HG03457 (cell line): Measurements from ENCODE around the gene TESK2.

Experiments used
- ATAC-seq: cut with Tn5 transposase; IDR thresholded peaks from one replicate; pipeline ENCODE4 v1.9.1; 2021; ENCODE audit warnings: moderate number of reproducible peaks; ENCODE audit not compliant: unreplicated experiment

The TESK2 gene

DNA sequence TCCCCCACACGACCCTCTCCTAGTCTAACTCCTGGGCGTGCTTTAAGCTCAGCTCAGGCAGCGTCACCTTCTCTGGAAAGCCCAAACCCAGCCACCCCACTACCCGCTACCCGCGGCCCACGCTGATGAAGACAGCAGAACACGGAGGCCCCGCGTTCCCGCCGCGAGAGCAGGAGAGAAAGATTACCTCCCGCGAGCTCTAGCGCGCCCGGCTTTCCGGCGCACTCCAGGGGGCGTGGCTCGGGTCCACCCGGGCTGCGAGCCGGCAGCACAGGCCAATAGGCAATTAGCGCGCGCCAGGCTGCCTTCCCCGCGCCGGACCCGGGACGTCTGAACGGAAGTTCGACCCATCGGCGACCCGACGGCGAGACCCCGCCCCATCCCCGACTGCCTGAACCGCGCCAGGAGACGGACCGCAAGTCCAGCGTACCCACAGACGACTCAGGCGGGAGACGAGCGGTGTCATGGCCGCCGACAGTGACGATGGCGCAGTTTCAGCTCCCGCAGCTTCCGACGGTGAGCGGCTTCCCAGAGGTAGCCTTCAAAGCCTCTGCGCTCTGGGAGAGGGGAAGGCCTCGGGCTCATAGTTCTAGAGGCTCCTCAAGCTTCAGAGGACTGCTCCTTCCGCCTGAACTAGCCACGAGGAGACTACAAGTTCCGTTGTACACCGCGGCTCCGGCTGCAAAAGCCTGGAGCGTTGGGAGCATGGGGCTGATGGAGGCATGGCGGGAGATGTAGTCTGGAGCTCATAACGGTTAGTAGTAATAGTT is 151.0 kb downstream of the TESK2 start, which contains the start of the genes MUTYH and TOE1:
Gene MUTYH (minus strand): TSS at position 652 of the 770 bp plus-strand sequence. CDS start 5,935 bp downstream, outside the sequence.
Gene TOE1 (plus strand): TSS at position 382 of the 770 bp plus-strand sequence. CDS start 83 bp downstream, at position 465.
- ATAC-seq = peak; percentile 52

DNA sequence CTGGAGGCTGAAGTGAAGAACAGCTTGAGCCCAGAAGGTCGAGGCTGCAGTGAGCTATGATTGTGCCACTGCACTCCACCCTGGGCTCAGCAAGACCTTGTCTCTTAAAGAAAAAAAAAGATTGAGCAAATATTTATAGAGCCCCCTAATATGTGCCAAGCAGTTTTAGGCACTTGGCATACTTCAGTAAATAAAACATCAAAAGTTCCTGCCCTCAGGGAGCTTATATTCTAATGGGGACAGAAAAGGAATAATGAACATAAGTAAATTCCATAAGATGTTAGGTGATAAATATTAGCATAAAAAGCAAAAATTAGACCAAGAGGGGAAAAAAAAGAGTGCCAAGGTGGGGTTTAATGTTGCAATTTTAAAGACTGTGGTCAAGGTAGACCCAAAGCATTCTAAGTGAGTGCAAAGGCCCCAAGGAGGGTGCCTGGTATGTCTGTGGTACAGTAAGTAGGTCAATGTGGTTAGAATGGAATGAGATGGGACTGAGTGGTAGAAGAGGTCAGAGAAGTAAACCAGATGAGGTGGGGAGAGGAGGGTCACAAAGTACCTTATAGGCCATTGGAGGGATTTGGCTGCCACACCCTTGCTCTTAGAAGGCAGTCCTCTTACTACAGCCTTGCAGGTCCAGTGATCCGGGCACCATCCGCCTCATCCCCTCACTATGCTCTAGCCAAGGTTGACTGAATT is 153.2 kb downstream of the TESK2 start:
- no peak for ATAC-seq

DNA sequence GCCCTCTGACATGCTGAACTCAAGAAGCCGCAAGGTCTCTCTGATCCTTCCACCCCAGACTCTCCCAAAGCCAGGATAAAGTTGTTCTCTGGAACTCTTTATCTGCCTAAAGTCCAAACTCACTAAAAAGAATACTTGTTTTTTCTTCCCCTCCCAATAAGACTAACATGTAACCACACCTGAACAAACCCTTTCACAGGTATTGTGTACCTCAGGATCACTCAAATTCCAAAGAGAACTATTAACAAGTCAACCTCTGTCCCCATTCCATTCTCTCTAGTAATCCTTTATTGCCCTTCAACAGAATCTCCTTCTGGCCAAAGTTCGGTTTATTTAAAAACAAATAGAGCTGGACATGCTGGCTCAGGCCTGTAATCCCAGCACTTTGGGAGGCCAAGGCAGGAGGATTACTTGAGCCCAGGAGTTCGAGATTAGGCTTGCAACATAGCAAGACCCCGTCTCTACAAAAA is 155.1 kb downstream of the TESK2 start:
- no peak for ATAC-seq

DNA sequence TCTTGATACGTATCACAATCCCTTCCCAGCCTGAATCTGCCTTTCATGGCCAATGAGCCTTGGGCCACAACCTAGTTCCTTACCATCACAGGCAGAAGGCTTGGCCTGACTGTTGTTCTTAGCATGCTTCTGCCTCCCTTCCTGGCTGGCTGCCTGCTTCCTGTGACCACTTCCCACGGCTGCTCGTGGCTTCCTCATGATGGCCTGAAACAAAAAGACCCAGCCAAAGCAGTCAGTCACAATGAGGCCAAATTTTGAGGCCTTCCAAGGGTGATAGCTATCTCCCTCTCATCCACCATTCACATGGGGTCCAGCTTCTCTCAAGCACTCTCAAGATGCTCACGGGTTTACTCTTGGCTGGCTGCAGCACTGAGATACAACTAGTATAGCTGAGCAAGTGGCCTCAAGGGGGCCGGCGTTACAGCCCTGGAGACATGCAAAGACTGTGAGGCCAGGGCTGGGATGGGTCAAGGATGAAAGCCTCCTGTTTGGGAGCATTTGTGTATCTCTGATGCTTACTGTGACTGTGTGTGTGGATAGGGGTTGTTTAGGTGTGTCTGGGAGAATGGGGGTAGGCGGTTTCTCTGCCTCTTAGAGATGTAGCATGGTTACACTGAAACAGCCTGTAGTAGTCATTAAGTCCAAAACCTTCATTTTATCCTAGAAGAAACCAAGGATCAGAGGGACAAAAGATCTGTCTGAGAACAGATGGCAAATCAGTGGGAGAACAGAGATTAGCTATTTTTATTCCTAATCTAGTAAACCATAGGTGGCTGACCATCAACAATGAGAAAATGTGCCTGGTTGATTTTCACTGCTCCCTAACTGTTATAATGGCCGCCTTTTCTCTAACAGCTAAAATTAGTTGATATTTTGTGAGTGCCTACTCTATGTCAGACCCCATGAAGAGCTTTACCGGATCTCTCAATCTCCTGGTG is 156.4 kb downstream of the TESK2 start:
- ATAC-seq = no peak

DNA sequence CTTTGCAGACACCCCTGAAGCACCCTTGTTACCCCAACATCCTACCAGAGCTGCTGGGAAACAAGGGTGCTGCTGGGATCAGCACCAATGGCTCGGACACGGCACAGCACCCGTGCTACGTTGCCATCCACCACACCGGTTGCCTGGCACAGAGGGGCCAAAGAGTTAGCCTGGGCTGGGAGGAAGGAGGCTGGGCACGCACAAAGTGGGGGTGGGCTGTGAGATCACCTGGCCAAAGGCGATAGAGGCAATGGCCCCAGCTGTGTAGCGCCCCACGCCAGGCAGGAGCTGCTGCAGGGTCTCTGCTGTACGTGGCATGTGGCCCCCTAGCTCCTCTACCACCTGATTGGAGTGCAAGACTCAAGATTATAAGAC is 158.6 kb downstream of the TESK2 start:
- ATAC-seq = no peak

DNA sequence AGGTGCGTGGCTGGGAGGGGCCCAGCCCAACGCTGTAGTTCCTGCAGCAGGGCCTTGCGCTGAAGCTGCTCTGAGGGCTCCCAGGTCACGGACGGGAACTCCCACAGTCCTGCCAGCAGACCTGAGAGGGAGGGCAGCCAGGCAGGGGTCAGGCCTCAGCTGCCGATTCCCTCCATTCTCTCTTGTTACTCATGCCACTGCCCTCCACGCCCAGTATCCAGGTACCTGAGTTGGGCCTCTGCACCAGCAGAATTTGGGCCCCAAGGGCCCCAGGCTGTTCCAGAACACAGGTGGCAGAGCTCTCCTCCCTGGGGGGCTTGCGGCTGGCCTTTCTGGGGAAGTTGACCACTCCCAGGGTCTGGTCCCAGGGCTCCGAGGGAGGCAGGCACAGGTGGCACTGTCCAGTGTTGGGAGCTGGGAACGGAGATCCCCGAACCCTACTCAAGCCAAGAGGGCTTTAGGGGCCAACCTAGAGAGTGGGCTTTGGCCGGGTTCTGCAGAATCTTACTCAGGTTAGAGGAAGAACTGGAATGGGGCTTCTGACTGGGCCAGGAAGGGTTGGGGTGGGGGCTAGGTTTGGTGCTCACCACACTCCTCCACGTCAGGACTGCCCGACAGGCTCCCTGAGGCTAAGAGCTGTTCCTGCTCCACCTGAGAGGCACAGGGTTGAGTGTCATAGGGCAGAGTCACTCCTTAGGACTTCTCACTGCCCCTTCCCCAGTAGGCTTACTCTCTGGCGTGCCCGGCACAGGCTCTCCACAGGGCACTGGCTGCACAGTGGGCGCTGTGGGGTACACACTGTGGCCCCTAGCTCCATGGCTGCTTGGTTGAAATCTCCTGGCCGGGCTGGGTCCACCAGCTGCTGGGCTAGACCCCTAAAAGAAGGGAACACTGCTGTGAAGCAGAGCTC is 159.3 kb downstream of the TESK2 start:
- no peak for ATAC-seq

DNA sequence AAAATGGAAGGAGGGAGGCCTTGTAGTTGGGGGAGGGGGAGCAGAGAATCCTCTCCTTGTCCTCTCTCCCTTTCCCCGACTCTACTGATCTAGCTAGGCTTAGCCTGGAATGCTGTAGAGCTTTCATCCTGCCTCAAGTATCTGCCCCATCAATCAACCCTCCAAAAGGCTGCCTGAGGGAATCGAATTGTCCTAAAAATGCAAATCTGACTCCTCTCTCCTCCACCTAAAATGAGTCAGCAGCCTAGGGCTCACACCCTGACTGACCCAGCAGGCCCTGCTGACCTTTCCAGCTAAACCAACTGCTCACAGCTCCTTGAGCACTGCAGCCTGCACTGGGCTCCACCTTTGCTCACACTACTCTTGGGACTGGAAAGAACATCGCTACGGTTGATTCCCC is 161.5 kb downstream of the TESK2 start:
- ATAC-seq = no peak

DNA sequence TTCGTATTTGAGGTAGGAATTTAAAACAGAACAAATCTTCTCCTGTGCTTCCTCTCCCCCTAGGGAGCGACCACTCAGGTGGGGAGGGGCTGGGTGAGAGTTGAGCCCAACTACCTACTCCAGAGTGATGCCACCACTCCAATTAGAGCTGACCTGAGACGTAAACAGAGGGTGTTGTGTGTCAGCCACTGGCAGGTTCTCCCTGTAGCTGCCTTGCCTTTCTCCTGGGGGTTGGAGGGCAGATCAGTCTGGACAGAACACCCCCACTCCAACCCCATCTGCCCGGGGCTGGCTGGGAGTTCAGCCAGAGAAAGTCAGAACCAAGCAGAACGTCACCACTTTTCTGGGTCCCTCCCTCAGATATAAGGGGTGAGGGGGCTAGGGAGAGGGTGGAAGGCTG is 162.3 kb downstream of the TESK2 start:
- ATAC-seq = no peak

DNA sequence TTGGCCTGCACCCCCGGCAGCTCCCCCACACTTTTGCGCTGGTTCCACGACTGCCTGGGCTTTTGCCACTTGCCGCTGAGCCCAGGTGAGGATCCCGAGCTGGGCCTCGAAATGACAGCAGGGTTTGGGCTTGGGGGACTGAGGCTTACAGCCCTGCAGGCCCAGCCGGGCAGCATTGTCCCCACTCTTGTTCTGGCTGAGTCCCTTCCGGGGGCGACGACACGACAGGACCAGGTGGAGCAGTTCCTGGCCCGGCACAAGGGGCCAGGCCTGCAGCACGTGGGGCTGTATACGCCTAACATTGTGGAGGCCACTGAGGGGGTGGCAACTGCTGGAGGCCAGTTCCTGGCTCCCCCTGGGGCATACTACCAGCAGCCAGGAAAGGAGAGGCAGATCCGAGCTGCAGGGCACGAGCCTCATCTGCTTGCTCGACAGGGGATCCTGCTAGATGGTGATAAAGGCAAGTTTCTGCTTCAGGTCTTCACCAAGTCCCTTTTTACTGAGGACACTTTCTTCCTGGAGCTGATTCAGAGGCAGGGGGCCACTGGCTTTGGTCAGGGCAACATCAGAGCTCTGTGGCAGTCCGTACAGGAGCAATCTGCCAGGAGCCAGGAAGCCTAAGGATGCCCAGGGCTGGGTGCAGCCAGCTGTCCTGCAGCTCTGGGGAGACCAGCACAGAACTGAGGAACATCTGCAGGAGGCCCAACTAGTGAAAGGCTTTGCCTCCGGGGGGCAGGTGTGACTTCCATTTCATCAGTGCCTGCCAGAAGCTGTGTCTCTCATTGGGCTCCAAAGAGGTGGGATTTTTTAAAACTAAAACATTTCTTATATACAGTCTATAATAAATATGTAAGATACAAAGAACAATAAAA is 163.1 kb downstream of the TESK2 start:
- ATAC-seq = no peak

DNA sequence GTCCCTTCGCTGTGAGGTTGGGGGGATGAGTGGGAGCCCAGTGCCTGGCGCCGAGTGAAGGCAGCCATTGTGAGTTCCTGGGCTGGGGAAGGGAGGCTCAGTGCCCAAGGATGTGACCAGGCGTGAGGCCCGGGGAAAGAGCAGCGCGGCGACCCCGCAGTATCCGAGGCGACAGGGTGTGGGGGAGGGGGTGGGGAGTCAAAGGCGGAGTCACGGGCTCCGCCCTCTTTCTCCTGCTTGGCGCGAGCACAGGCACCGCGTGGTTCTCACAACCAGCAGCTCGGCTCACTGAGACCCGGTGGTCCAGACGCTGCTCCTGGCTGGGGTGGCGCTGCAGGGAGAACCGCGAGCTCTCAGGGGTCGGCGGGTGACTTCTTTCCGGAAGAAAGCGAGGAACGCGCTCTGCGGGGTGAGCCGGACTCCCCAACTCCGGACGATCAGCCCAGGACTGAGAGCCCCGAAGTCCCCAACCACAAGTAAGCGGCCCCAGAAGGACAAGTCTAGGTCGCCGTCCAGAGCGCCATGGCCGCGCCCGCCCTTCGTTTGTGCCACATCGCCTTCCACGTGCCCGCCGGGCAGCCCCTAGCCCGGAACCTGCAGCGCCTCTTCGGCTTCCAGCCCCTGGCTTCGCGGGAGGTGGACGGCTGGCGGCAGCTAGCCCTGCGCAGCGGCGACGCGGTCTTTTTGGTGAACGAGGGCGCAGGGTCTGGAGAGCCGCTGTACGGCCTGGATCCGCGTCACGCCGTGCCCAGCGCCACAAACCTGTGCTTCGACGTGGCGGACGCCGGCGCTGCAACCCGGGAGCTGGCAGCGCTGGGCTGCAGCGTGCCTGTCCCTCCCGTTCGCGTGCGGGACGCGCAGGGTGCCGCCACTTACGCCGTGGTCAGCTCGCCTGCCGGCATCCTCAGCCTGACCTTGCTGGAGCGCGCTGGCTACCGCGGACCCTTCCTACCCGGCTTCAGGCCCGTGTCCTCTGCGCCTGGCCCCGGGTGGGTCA is 164.0 kb downstream of the TESK2 start, which contains the start of gene HPDL:
Gene HPDL (plus strand): TSS at position 269 of the 997 bp plus-strand sequence. CDS start 254 bp downstream, at position 523.
- ATAC-seq = no peak

DNA sequence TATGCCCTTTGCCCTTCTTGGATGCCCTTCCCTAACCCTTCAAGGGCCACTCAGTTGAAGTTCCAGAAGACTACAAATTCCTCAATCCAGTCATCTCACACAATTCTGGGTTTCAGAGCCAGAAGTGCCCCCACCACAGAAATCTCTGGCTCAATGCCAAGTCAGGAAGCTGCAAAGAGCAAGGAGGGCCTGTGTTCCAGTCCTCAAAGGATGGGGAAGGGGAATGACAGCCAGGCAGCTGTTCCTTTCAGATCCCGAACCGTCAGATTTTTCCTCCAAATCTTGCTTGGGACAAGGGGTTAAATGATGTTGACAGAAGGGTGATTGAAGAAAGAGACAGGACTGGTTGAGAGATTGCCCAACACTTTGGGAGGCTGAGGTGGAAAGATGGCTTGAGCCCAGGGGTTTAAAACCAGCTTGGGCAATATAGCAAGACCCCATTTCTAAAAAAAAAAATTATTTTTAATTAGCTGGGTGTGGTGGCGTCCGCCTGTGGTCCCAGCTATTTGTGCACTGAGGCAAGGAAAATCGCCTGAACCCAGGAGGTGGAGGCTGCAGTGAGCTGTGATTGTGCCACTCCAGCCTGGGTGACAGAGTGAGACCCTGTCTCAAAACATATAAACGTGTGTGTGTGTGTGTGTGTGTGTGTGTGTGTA is 165.0 kb downstream of the TESK2 start:
- ATAC-seq = no peak

DNA sequence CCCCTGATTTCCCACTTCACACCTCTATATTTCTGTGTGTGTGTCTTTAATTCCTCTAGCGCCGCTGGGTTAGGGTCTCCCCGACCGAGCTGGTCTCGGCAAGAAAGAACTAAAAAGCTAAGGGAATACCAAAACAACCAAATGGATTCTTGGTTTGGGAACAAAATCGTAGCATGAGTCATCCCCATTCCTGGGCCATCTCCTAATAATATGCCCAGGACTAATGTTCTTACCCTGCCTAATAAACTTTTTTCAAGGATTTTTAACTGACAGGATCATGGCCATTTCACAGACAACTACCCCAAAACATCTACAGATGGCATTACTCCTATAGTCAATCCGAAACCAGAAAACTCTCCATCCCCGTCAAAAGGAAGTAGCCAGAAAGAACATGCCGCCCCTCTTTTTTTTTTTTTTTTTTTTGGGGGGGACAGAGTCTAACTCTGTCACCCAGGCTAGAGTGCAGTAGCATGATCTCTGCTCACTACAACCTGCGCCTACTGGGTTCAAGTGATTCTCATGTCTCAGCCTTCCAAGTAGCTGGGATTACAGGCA is 168.4 kb downstream of the TESK2 start:
- no peak for ATAC-seq

DNA sequence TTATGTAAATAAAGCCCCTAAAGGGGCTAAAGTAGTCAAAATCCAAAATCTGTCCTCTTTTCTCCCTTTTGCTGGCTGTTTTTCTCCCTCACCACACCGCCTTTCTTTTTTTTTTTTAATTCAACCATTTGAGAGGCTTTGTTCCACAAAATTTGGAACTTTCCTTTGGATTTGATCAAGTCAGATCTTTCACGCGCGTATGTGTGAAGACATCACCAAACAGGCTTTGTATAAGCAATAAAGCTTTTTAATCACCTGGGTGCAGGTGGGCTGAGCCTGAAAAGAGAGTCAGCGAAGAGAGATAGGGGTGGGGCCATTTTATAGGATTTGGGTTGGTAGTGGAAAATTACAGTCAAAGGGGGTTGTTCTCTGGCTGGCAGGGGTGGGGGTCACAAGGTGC is 169.5 kb downstream of the TESK2 start:
- no peak for ATAC-seq

DNA sequence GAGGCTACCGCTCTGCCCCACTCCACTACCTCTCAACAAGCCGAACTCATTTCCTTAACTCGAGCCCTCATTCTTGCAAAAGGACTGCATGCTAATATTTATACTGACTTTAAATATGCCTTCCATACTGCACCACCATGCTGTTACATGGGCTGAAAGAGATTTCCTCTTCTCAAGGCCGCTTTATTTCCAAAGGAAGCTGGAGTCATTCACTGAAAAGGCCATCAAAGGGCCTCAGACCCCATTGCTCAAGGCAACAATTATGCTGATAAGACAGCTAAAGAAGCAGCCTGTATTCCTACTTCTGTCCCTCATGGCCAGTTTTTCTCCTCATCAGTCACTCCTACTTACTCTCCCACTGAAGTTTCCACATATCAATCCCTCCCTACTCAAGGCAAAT is 171.2 kb downstream of the TESK2 start:
- ATAC-seq = no peak

DNA sequence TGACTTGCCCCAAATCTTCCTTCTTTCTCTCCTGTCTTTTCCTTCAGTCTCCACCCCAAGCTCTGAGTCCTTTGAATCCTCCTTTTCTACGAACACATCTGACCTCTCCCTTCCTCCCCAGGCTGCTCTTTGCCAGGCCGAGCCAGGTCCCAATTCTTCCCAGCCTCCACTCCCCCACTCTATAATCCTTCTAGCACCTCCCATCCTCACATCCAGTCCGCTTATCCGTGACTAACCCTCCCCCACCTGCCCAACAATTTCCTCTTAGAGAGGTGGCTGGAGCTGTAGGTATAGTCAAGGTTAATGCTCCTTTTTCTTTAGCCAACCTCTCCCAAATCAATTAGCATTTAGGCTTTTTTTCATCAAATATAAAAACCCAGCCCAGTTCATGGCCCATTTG is 173.8 kb downstream of the TESK2 start:
- ATAC-seq = no peak

DNA sequence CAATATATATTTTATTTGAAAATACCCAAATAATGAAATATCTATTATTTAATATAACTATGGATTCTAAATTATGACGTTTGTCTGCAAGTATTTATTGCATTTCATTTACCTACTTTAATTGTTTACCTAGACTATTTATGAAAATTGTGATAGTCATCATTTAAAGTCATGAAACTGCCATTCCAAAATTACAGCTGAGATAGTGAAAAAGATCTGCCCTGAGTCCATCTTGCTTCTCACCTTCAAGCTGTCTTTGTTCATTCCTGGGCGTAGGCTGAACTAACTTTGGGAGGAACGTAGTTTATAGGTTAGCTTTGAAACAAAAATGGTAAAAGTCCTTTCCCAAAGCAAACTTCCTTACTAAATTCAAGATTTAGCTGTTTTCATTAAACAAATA is 176.7 kb downstream of the TESK2 start:
- no peak for ATAC-seq

DNA sequence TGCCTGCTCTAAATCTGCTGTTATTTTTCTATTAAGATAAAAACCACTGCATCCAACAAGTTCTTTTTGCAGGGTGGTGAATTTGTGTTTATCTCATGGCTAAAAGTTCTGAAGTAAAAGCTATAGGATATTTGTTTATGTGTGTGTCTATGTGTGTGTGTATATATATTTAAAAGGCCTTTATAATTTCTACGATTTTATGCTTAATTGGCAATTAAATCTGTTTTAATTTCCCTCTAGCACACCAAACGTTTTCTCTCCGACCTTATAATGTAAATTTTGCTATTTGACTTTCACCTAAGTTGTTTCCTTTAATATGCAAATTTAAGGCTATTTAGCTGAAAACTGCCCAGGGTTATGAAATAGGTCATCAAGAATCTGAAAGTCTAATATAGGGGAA is 184.1 kb downstream of the TESK2 start:
- no peak for ATAC-seq
